Stimulated activated CD8-positive, alpha-beta memory T cell treated with anti-CD3 and anti-CD28 coated beads, Interleukin-12 subunit alpha, Interleukin-12 subunit beta, amount 100 ng/mL, for 24 hours (primary cell): Measurements from ENCODE around the gene SLC25A14.
A peak's percentile ranks its signal among the peaks of the same experiment; 100 is the strongest.

Experiments used
- DNase-seq: peaks from one replicate; pipeline ENCODE4 v3.0.0-alpha.2; 2020; ENCODE audit errors: extremely low read depth

SLC25A14 gene

GRCh38 chrX:130378024-130378669, 38.4 kb downstream of the SLC25A14 start:
- DNase-seq = no peak

GRCh38 chrX:130385520-130385919, 45.8 kb downstream of the SLC25A14 start, which contains the start of gene GPR119:
GPR119 (minus strand) TSS chrX:130385674; CDS start chrX:130385447, 227 bp downstream.
- DNase-seq = no peak

- no peak for DNase-seq
These were observed 46.7 kb downstream of the SLC25A14 start for GRCh38 chrX:130386408-130386808.

GRCh38 chrX:130393451-130394074, 53.8 kb downstream of the SLC25A14 start:
- no peak for DNase-seq

- no peak for DNase-seq
These were observed 55.6 kb downstream of the SLC25A14 start for GRCh38 chrX:130395341-130395740.

GRCh38 chrX:130401415-130402207, 61.9 kb downstream of the SLC25A14 start, which contains the start of gene RBMX2:
RBMX2 (plus strand) TSS chrX:130401987; CDS start chrX:130402033, 46 bp downstream.
- peak; percentile 22 for DNase-seq

GRCh38 chrX:130402208-130402684, 62.5 kb downstream of the SLC25A14 start:
- DNase-seq = no peak

- DNase-seq = no peak
These were observed 73.7 kb downstream of the SLC25A14 start for GRCh38 chrX:130413415-130413814.

- no peak for DNase-seq
These were observed 75.1 kb downstream of the SLC25A14 start for GRCh38 chrX:130414800-130415199.

- no peak for DNase-seq
These were observed 75.5 kb downstream of the SLC25A14 start for GRCh38 chrX:130415201-130415600.

- DNase-seq = no peak
These were observed 77.1 kb downstream of the SLC25A14 start for GRCh38 chrX:130416785-130417184.

GRCh38 chrX:130418066-130418465, 78.3 kb downstream of the SLC25A14 start:
- no peak for DNase-seq

GRCh38 chrX:130418740-130419139, 79.0 kb downstream of the SLC25A14 start:
- no peak for DNase-seq

- no peak for DNase-seq
These were observed 79.5 kb downstream of the SLC25A14 start for GRCh38 chrX:130419263-130419662.
